Stimulated activated CD4-positive, alpha-beta T cell treated with anti-CD3 and anti-CD28 coated beads, Interleukin-12 subunit alpha, Interleukin-12 subunit beta, amount 100 ng/mL, for 48 hours (primary cell): ENCODE results near the gene ZC3H6.
"Not testable (repeated sequence)": the region's sequence is repeated elsewhere in the genome, so short reads cannot be mapped to it uniquely, and the experiment has no call there.

Source experiments
- DNase-seq, 3 donors: peaks; one replicate each; pipeline ENCODE4 v3.0.0-alpha.2; 2020; ENCODE audit warnings: low read depth in 2 of 3, low spot score in 1 of 3

ZC3H6 gene

GRCh38 chr2:112332123-112332696, 56.8 kb downstream of the ZC3H6 start:
- no peak for DNase-seq

DNA sequence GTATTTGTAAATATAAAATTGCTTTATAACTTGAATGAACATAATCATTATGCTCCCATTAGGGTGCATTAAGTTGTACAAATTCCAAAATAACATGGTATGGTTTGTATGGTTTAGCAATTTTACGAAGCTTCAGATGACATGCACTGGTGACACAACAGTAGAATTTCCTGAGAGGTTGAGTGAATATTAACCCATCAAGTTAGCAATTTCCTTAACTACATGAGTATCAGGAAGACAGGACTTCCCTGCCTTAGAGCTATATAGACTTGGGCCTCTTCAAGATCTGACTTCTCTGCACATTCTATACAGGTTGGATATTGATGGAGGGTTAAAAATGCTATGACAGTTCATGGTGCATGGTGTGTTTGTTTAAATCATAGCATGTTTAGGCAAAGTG, 60.2 kb downstream of the ZC3H6 start:
- no peak for DNase-seq

GRCh38 chr2:112339986-112340385, 64.6 kb downstream of the ZC3H6 start:
- DNase-seq, result no peak

GRCh38 chr2:112340475-112341267, 65.3 kb downstream of the ZC3H6 start:
- DNase-seq, result no peak

GRCh38 chr2:112342067-112342550, 66.7 kb downstream of the ZC3H6 start:
- no peak for DNase-seq

DNA sequence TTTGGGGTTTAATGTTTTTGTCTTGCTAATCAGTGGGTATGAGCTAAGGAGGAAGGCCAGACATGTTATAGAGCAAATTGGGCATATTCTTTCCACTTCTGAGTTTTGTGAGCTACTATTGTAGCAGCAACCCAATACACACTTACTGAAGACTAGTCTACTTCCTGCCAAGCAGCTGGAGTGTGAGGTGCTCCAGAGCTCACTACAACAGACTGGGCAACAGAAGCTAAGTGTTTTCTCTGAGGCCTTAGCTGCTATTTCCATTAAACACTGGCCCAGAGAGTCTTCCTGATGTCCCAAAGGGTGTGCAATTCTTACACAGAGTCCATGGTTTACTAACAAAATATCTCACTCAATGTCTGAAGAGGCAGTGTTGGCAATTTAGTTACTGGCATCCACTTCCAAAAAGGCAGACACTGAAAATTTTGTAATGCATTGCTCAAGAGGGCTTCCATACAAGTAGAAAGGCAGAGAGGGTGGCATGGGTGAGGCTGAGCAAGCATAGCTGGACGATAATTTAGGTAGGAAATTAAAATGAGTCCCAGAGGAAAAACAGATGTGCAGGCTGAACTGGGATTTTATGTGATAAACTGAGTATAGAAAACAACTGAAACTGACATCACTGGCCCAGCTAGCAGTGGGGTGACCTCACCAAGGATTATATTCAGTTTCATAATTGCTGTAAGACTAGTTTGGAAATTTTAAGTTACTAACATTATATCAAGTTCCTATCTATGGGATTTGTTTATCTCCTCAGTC, 68.6 kb downstream of the ZC3H6 start:
- DNase-seq, result no peak

DNA sequence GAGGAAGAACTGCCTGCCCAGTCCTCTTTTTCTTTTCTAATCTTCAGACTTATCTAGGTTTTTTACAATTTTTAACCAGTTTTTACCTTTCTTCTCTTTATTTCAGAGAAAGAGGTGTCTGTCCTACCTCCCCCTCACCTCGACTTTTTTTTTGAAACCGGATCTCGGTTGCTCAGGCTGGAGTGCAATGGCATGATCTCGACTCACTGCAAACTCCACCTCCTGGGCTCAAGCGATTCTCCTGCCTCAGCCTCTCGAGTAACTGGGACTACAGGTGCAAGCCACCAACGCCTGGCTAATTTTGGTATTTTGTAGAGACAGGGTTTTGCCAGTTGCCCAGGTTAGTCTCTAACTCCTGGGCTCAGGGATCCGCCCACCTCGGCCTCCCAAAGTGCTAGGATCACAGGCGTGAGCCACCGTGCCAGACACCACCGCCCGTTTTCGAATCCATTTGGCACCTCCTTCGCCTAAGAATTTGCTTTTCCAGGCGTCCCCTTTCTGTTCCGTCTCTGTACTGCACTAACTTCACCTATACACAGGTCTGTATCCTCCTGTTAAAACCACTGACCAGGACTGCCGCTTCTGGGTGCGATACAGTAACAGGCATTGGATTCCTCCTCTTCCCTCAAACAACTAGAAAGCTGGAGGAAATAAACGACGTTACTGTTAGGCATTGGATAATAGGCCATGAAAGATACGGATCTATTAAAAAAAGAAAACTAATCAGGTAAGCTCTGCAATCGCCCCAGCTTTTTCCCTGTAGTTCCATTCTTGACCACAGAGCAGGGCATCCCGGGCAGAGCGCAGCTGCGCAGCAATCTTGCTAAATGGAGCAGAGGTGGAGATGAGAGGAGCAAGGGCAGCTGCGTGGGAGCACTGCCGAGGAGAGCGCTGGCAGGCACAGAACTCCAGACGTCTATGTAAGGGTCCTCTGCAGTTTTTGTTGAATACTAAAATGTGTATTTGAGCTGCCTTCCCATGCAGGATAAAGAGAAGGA, 69.9 kb downstream of the ZC3H6 start:
- DNase-seq, result no peak

GRCh38 chr2:112352292-112352691, 76.9 kb downstream of the ZC3H6 start:
- not testable (repeated sequence) for DNase-seq

GRCh38 chr2:112352809-112353603, 77.6 kb downstream of the ZC3H6 start:
- not testable (repeated sequence) for DNase-seq

- not testable (repeated sequence) for DNase-seq
Measured at GRCh38 chr2:112354335-112354734, 78.9 kb downstream of the ZC3H6 start.

DNA sequence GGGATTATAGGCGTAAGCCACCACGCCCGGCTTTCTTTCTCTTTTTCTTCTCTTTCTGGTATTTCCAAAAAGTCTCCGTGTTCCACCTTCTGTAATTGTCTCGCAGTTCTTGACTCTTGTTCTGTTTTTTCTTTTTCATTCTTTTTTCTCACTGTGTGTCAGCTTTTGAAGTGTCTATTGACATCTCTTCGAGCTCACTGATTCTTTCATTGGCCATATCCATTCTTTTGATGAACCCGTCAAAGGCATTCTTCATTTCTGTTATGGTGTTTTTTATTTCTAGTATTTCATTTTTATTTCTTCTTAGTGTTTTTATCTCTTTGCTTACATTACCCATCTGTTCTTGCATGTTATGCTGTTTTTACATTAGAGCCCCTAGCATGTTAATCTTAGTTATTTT, 84.7 kb downstream of the ZC3H6 start:
- DNase-seq, result not testable (repeated sequence)
